Measurements from ENCODE around the gene DBP.
A peak's percentile ranks its signal among the peaks of the same experiment; 100 is the strongest.

The DBP gene

DNA sequence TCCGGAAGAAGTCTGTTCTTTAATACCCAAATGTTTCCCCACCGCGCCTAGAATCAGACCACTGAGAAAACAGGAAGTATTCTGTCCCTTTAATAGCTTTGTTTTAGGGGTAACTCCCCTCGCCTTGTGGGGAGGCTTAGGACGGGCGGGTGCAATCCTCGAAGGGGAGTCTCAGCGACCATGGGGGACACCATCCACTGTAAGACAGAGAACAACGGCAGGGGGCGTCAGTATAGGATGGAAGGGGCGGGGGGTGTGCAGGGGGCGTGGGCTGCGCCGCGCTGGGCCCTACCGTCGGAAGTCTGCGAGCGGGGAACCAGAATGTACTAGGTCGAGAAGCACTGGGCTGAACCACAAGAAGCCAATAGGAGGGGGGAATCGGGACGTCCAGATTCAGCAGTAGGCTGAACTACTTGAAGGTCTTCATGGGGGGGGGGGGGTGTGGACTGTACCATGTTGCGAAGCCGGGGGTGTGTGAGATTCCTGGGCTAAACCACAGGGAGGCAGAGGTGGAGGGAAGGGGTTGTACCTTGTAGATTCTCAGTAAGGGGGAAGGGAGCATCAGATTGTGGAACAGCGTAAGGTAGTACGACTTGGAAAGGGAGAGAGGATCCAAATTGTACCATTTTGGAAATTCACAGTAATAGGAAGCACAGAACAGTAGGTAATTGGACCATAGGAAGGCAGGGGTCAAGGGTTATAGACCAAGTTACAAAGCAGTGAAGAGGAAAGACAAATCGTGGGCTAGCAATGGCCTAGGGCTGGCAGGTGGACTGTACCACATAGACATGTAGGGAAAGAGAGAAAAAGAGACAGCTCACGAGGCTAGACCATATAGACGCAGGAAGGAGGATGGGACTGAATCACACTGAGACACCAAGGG lies 1.0 kb upstream of the DBP start:
- TF ChIP-seq, protein P1, sequence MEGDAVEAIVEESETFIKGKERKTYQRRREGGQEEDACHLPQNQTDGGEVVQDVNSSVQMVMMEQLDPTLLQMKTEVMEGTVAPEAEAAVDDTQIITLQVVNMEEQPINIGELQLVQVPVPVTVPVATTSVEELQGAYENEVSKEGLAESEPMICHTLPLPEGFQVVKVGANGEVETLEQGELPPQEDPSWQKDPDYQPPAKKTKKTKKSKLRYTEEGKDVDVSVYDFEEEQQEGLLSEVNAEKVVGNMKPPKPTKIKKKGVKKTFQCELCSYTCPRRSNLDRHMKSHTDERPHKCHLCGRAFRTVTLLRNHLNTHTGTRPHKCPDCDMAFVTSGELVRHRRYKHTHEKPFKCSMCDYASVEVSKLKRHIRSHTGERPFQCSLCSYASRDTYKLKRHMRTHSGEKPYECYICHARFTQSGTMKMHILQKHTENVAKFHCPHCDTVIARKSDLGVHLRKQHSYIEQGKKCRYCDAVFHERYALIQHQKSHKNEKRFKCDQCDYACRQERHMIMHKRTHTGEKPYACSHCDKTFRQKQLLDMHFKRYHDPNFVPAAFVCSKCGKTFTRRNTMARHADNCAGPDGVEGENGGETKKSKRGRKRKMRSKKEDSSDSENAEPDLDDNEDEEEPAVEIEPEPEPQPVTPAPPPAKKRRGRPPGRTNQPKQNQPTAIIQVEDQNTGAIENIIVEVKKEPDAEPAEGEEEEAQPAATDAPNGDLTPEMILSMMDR (IDR thresholded peaks at IDR 0.05; ENCODE audit: low read depth, low read length), result peak; percentile 12
- in situ Hi-C loops (cut with HindIII; ENCODE audit: low sequenced_read_pairs), result no loop called here

DNA sequence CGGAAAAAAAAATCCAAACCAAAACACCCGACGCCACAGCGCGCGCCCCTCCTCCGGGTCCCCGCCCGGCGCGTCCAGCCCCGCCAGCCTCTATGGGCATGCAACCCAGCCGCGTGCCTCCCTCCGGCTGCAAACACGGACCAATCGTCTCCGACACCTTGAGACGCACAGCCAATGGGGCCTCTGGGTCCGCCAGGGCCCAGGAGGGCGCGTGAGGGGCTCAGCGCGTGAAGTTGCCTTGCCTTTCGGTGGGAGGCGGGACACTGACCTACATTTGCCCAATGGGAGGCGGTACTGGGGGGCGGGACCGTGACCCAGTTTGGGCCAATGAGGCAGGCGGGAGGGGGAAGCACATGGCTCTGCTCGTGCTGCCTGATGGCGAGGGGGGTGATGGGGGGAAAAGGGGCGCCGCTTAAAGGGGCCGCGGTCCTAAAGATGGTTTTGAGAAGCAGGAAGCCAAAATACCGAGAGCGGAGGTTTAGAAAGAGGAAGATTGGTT lies 319 bp upstream of the DBP start:
- peak overlapping the region; percentile 54 for H3K4me3 ChIP-seq (ENCODE audit: low read depth, low read length)
- in situ Hi-C loops (cut with HindIII; ENCODE audit: low sequenced_read_pairs), result no loop called here
- DNase-seq (ENCODE audit: low read depth, low spot score), result peak; percentile 99
- TF ChIP-seq, protein P1 (IDR thresholded peaks at IDR 0.05; ENCODE audit: low read depth, low read length), result no peak

More for the DNA sequence above, 1.0 kb upstream of the DBP start:
- DNase-seq (ENCODE audit: low read depth, low spot score), result peak; percentile 93
- H3K4me3 ChIP-seq (ENCODE audit: low read depth, low read length), result peak overlapping the region; percentile 54

DNA sequence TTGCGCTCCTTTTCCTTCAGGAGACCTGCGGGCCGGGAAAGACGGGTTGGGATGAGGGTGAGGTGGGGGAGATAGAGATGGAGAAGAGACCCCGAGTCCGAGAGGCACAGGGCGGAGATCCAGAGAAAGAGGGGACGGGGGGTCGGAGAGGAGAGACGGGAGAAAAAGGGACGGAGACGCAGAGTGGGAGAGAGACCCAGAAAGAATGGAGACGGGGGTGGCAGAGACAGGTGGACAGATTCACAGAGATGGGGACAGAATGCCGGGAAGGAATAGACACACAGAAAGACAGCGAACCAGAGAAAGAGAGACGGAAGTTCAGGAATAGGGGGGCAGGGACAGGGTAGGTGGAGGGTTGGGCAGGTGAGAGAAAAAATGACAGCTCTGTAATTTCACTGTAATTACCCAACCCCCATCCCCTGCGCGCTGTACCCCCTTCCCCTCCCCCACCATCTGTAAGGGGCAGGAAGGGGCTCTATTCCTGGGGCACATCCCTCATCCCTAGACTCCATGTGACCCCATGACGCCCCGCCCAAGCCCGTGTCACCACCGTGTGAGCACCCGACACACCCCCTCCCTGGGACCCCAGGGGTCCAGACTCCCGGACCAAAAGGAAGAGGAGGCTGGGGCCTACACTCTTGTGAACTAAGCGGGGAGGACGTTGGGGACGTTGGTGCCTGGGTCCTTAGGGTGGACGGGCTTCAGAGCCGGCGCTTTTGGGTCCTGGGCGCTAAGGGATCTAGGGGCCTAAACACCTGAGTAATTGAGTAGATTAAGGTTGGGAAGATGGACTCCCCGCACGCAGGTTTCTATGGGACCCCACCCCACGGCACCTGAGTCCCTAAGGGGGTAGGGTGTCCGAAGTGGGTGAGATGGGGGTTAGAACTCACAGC lies 967 bp downstream of the DBP start:
- in situ Hi-C loops (cut with HindIII; ENCODE audit: low sequenced_read_pairs), result no loop called here
- no peak for DNase-seq (ENCODE audit: low read depth, low spot score)
- TF ChIP-seq, protein P1 (IDR thresholded peaks at IDR 0.05; ENCODE audit: low read depth, low read length), result no peak
- H3K4me3 ChIP-seq (ENCODE audit: low read depth, low read length), result peak overlapping the region; percentile 54

DNA sequence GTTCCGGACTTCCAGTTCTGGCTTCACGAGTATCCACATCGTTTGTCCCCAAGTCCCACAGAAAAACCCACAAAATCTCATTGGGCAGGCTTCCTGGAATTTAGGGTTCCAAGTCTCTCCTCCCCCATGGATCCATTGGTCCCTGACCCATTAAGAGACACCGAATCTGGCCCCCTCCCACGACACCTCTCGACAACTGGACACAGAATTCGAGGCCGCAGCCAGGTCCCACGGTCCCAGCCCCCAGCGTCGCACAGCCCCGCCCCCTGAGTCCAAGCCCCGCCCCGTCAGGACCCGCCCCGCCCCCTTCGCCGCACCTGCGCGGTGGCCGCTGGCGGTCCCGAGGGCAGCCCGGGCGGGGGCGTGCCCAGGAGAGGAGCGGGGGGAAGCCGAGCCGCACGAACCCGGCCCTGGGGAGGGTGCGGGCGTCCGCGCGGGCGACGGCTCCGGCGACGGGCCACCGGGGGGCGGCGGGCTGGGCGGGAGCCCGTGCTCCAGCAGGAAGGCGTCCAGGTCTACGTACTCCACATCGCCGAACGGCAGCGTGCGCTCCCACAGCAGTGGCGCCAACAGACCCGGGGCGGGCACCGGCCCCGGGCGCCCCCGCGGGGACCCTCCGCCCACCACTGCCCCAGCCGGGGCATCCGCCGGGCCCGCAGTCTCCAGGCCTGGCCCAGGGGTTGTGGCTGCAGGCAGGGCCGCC lies 1.8 kb downstream of the DBP start:
- in situ Hi-C loops (cut with HindIII; ENCODE audit: low sequenced_read_pairs), result no loop called here
- no peak for DNase-seq (ENCODE audit: low read depth, low spot score)
- peak overlapping the region; percentile 54 for H3K4me3 ChIP-seq (ENCODE audit: low read depth, low read length)

DNA sequence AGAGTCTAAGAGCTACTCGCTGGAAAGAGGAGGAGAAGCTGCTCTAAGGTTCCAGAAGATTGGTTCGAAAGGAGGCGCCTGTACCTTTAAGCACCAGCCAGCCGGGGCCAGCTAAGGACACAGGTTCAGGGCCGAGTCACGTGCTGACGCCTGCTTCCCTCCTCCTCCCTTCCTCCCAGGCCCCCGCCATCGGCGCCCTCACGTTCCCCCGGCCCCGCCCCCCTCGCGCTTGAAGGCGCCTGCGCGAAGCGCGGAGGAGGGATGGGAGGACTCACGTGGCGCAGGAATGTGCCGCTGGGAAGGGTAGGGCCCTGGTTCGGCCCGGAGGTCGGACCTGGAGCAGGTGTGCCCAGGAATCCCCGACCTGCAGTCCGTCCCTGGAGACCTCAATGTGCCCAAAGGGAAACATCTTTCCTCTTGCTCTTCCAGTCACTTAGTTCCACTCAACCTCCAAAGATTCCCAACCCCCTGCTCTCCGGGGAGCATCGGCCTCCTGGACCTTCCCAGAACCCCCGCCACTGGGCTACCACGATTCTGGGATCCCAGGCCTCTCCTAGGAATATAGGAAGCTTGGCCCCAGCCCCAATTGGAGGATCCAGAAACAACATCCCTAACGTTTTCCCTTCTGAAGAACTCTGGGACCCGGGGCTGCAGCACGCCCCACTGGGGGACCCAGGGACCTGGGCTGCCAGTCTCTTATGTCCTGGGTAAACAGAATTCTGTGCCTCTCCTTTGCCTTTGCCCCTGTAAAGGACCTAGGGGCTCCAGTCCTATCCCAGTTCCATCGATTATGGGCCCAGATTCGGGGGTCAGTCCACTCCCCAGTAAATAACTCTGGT lies 2.5 kb downstream of the DBP start:
- no peak overlapping the region for H3K4me3 ChIP-seq (ENCODE audit: low read depth, low read length)
- in situ Hi-C loops (cut with HindIII; ENCODE audit: low sequenced_read_pairs), result no loop called here
- TF ChIP-seq, protein P1 (IDR thresholded peaks at IDR 0.05; ENCODE audit: low read depth, low read length), result no peak
- DNase-seq (ENCODE audit: low read depth, low spot score), result peak; percentile 95

More for the DNA sequence above, 1.8 kb downstream of the DBP start:
- TF ChIP-seq, protein P1 (IDR thresholded peaks at IDR 0.05; ENCODE audit: low read depth, low read length), result no peak

Measured in astrocyte of the spinal cord (primary cell).